Ishikawa (cell line): ENCODE measurements around the gene ZNF592.

Experiments used
- MAX ChIP-seq: IDR thresholded peaks from 2 replicates; pipeline ENCODE4 v1.6.1; 2012
- TCF12 ChIP-seq: IDR thresholded peaks from 2 replicates; pipeline ENCODE4 v1.6.1; 2012; ENCODE audit warnings: low read depth

- TF ChIP-seq MAX (no peak), TCF12 (no peak)
These were observed 48.8 kb downstream of the ZNF592 start for GRCh38 chr15:84797212-84797611.
